Ishikawa (cell line): ENCODE results near the gene MSANTD7.

Experiments used
- TAF1 ChIP-seq: IDR thresholded peaks from 2 replicates; pipeline ENCODE4 v1.6.1; 2012; ENCODE audit warnings: low read depth, mild to moderate bottlenecking
- TF ChIP-seq, protein P1 (sequence below): IDR thresholded peaks from 2 replicates; pipeline ENCODE4 v1.6.1; 2012; ENCODE audit warnings: low read depth, mild to moderate bottlenecking
- TF ChIP-seq, protein P2 (sequence below): IDR thresholded peaks from 2 replicates; pipeline ENCODE4 v1.6.1; 2012
- TF ChIP-seq, protein P3 (sequence below): IDR thresholded peaks from 2 replicates; pipeline ENCODE4 v1.6.1; 2012

DNA sequence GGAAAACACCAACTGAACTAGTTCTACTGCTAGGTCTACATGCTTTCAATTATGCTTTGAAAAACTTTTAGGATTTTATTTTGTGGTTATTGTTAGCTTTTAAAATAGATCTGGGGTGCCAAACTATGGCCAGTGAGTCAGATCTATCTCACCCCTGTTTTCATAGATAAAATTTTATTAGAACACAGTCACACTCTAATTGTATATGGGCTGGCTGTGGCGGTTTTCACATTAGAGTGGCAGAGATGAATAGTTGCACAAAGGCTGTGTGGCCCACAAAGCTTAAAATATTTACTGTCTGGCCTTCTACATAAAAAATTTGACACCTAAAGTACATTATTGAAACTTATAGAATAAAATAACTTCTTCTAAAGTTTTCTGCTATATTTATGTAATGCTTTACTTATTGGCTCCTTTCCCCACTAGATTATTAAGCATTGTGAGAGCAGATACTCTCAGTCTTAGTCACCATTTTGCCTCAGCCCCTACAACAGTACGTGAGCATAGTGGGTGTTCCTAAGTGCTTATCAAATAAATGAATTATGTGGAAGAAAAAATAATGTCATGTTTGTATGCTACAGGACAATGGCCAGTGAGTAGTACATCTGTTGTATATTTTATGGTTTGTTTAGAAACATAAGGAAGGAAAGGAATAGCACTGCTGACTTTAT lies 35.1 kb downstream of the MSANTD7 start:
- TF ChIP-seq, protein P1, sequence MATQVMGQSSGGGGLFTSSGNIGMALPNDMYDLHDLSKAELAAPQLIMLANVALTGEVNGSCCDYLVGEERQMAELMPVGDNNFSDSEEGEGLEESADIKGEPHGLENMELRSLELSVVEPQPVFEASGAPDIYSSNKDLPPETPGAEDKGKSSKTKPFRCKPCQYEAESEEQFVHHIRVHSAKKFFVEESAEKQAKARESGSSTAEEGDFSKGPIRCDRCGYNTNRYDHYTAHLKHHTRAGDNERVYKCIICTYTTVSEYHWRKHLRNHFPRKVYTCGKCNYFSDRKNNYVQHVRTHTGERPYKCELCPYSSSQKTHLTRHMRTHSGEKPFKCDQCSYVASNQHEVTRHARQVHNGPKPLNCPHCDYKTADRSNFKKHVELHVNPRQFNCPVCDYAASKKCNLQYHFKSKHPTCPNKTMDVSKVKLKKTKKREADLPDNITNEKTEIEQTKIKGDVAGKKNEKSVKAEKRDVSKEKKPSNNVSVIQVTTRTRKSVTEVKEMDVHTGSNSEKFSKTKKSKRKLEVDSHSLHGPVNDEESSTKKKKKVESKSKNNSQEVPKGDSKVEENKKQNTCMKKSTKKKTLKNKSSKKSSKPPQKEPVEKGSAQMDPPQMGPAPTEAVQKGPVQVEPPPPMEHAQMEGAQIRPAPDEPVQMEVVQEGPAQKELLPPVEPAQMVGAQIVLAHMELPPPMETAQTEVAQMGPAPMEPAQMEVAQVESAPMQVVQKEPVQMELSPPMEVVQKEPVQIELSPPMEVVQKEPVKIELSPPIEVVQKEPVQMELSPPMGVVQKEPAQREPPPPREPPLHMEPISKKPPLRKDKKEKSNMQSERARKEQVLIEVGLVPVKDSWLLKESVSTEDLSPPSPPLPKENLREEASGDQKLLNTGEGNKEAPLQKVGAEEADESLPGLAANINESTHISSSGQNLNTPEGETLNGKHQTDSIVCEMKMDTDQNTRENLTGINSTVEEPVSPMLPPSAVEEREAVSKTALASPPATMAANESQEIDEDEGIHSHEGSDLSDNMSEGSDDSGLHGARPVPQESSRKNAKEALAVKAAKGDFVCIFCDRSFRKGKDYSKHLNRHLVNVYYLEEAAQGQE: no peak
- TF ChIP-seq TAF1: no peak
- TF ChIP-seq, protein P2, sequence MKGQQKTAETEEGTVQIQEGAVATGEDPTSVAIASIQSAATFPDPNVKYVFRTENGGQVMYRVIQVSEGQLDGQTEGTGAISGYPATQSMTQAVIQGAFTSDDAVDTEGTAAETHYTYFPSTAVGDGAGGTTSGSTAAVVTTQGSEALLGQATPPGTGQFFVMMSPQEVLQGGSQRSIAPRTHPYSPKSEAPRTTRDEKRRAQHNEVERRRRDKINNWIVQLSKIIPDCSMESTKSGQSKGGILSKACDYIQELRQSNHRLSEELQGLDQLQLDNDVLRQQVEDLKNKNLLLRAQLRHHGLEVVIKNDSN: no peak
- TF ChIP-seq, protein P3, sequence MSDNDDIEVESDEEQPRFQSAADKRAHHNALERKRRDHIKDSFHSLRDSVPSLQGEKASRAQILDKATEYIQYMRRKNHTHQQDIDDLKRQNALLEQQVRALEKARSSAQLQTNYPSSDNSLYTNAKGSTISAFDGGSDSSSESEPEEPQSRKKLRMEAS: no peak
